Measurements from ENCODE around the gene ERBB2.
"Not testable (repeated sequence)": the region's sequence is repeated elsewhere in the genome, so short reads cannot be mapped to it uniquely, and the experiment has no call there.

The ERBB2 gene

GRCh38 chr17:39679521-39680192 lies 20.2 kb upstream of the ERBB2 start:
- DNase-seq, result peak; percentile 49

GRCh38 chr17:39683295-39683939 lies 16.4 kb upstream of the ERBB2 start:
- DNase-seq, result no peak

- no peak for DNase-seq
Observed at GRCh38 chr17:39684369-39685192, 15.3 kb upstream of the ERBB2 start.

- no peak for DNase-seq
Observed at GRCh38 chr17:39687101-39687545, 12.7 kb upstream of the ERBB2 start.

- DNase-seq, result peak; percentile 83
Observed at GRCh38 chr17:39687546-39688474, 12.1 kb upstream of the ERBB2 start, which contains the start of gene PGAP3. PGAP3 (minus strand) TSS chr17:39688057; CDS start chr17:39688014, 43 bp downstream.

GRCh38 chr17:39688475-39688835 lies 11.4 kb upstream of the ERBB2 start:
- DNase-seq, result no peak

- DNase-seq, result no peak
Observed at GRCh38 chr17:39688945-39689344, 10.9 kb upstream of the ERBB2 start.

- DNase-seq, result no peak
Observed at GRCh38 chr17:39694593-39694992, 5.3 kb upstream of the ERBB2 start.

GRCh38 chr17:39695089-39695474 lies 4.8 kb upstream of the ERBB2 start:
- DNase-seq, result no peak

GRCh38 chr17:39696731-39697130 lies 3.1 kb upstream of the ERBB2 start:
- no peak for DNase-seq

GRCh38 chr17:39697961-39698360 lies 1.9 kb upstream of the ERBB2 start:
- no peak for DNase-seq

- DNase-seq, result not testable (repeated sequence)
Observed at GRCh38 chr17:39699157-39699817, 577 bp upstream of the ERBB2 start.

- DNase-seq, result no peak
Observed at GRCh38 chr17:39700148-39700987, 504 bp downstream of the ERBB2 start.

GRCh38 chr17:39701012-39701783 lies 1.3 kb downstream of the ERBB2 start:
- DNase-seq, result no peak

- no peak for DNase-seq
Observed at GRCh38 chr17:39701784-39702422, 2.0 kb downstream of the ERBB2 start.

GRCh38 chr17:39702901-39703893 lies 3.3 kb downstream of the ERBB2 start:
- no peak for DNase-seq

- DNase-seq, result no peak
Observed at GRCh38 chr17:39703913-39704312, 4.0 kb downstream of the ERBB2 start.

- no peak for DNase-seq
Observed at GRCh38 chr17:39704821-39705551, 5.1 kb downstream of the ERBB2 start.

Measured in CD4-positive, alpha-beta T cell treated with Interleukin-4 for 4 hours (primary cell).